HepG2 (cell line): ENCODE measurements around the gene POP5. TPM values are rescaled to one million over a fixed set of nuclear protein-coding genes. Genes with fewer than 3 reads are reported as not detected.
A peak's percentile ranks its signal among the peaks of the same experiment; 100 is the strongest.

Experiments used
- ATF4 ChIP-seq, 2 experiments: fragments of 450-650 bp in 1 of 2; sonication (generic) in 1 of 2; formaldehyde crosslinking; IDR thresholded peaks; 2 replicates each; pipeline versions ENCODE4 v1.5.0 to v1.8.0; 2020 to 2022; ENCODE audit warnings: mild to moderate bottlenecking in 1 of 2, missing genetic modification reagents in 1 of 2
- BRCA1 ChIP-seq: sonication (generic); formaldehyde crosslinking; IDR thresholded peaks from 2 replicates; pipeline ENCODE4 v1.4.0; 2020; ENCODE audit warnings: missing genetic modification reagents
- FOXK1 ChIP-seq: sonication (generic); formaldehyde crosslinking; IDR thresholded peaks from 2 replicates; pipeline ENCODE4 v1.4.0; 2020; ENCODE audit warnings: low read depth, missing genetic modification reagents, borderline replicate concordance
- GFI1 ChIP-seq: sonication (generic); formaldehyde crosslinking; IDR thresholded peaks from 2 replicates; pipeline ENCODE4 v1.5.0; 2020; ENCODE audit warnings: missing genetic modification reagents, mild to moderate bottlenecking, borderline replicate concordance
- HDAC2 ChIP-seq: sonication (generic); formaldehyde crosslinking; IDR thresholded peaks from 2 replicates; pipeline ENCODE4 v1.4.0; 2020; ENCODE audit warnings: missing genetic modification reagents
- HNF1A ChIP-seq, 2 experiments: sonication (generic) in 1 of 2; formaldehyde crosslinking in 1 of 2; IDR thresholded peaks; 2 replicates each; pipeline versions ENCODE4 v1.4.0 to v1.6.1; 2016 to 2020; ENCODE audit warnings: borderline replicate concordance in 1 of 2, low read depth in 1 of 2, mild to moderate bottlenecking in 1 of 2, missing genetic modification reagents in 1 of 2
- HNF1B ChIP-seq: sonication (generic); formaldehyde crosslinking; IDR thresholded peaks from 2 replicates; pipeline ENCODE4 v1.5.1; 2020; ENCODE audit warnings: mild to moderate bottlenecking, moderate library complexity, missing genetic modification reagents
- HOXA7 ChIP-seq: sonication (generic); formaldehyde crosslinking; IDR thresholded peaks from 2 replicates; pipeline ENCODE4 v1.8.1; 2022; ENCODE audit warnings: mild to moderate bottlenecking, missing genetic modification reagents, moderate library complexity
- KDM4B ChIP-seq: sonication (generic); formaldehyde crosslinking; IDR thresholded peaks from 2 replicates; pipeline ENCODE4 v1.4.0; 2020; ENCODE audit warnings: missing genetic modification reagents
- NR2C2 ChIP-seq: sonication (generic); formaldehyde crosslinking; IDR thresholded peaks from 2 replicates; pipeline ENCODE4 v1.4.0; 2020; ENCODE audit warnings: missing genetic modification reagents, mild to moderate bottlenecking, moderate library complexity, borderline replicate concordance
- NR2F6 ChIP-seq, 2 experiments: IDR thresholded peaks; 2 replicates each; pipeline ENCODE4 v1.6.1; 2016; ENCODE audit warnings: antibody characterized with exemption in 1 of 2, mild to moderate bottlenecking in 1 of 2
- ZFX ChIP-seq: sonication (generic); formaldehyde crosslinking; IDR thresholded peaks from 2 replicates; pipeline ENCODE4 v1.4.0; 2020; ENCODE audit warnings: mild to moderate bottlenecking, low read depth, missing genetic modification reagents, moderate library complexity
- ZNF660 ChIP-seq: sonication (generic); formaldehyde crosslinking; IDR thresholded peaks from 2 replicates; pipeline ENCODE4 v1.5.1; 2020; ENCODE audit warnings: mild to moderate bottlenecking, low read depth, missing genetic modification reagents, borderline replicate concordance
- ZNF720 ChIP-seq: sonication (generic); formaldehyde crosslinking; IDR thresholded peaks from 2 replicates; pipeline ENCODE4 v1.4.0; 2020; ENCODE audit warnings: missing genetic modification reagents
- ZSCAN20 ChIP-seq: sonication (generic); formaldehyde crosslinking; IDR thresholded peaks from 2 replicates; pipeline ENCODE4 v1.4.0; 2020; ENCODE audit warnings: missing genetic modification reagents, mild to moderate bottlenecking, borderline replicate concordance
- polyA plus RNA-seq, 8 experiments: library from polyadenylated mRNA; depleted of rRNA in 3 of 8; stranded (reverse) in 7 of 8; unstranded in 1 of 8; fragments of >200 nt; fragmentation: Illumina TruSeq in 4 of 8; extraction: Trizol in 4 of 8; gene quantifications; 2 replicates each; pipeline versions ENCODE4 v1.2.1 to v1.2.3, GENCODE V29; 2011 to 2016; ENCODE audit warnings: low read depth in 4 of 8, missing spikeins in 1 of 8, mixed read lengths in 1 of 8; ENCODE audit not compliant: insufficient read depth in 1 of 8
- total RNA-seq, 5 experiments: library from RNA; depleted of rRNA; stranded (reverse); fragments of >200 nt; fragmentation: Illumina TruSeq; extraction: Trizol; gene quantifications; 2 replicates each; pipeline ENCODE4 v1.2.3, GENCODE V29; 2016; ENCODE audit warnings: low read depth in 1 of 5
- TF ChIP-seq, protein P1 (sequence below): fragments of 450-650 bp; IDR thresholded peaks from 2 replicates; pipeline ENCODE4 v1.6.1; 2016
- TF ChIP-seq, protein P2 (sequence below): sonication (generic); formaldehyde crosslinking; IDR thresholded peaks from 2 replicates; pipeline ENCODE4 v1.8.1; 2023; ENCODE audit warnings: mild to moderate bottlenecking, missing genetic modification reagents

POP5 gene
- total and polyA plus RNA-seq, 2 of the 13 experiments (the other 11 are each of a cell fraction or from before 2014, with no cell fraction given), result 45.6 to 61.3 TPM

- peak; percentile 90 for TF ChIP-seq HNF1B (CRISPR knock-in tag)
- peak; percentile 92 for TF ChIP-seq NR2C2 (CRISPR knock-in tag)
- TF ChIP-seq NR2F6 (IDR thresholded peaks at IDR 0.05), result peak; percentile 57; the same call in 1 of the 2 replicates
- peak; percentile 75; the same call in 1 of the 2 replicates for TF ChIP-seq NR2F6 (CRISPR knock-in tag; IDR thresholded peaks at IDR 0.05)
- no peak for TF ChIP-seq HNF1A (IDR thresholded peaks at IDR 0.05; ENCODE audit: low read depth)
- peak; percentile 71; the same call in 1 of the 2 replicates for TF ChIP-seq HNF1A (CRISPR knock-in tag; IDR thresholded peaks at IDR 0.05; ENCODE audit: borderline replicate concordance)
- peak; percentile 81 for TF ChIP-seq HDAC2 (CRISPR knock-in tag)
- TF ChIP-seq HOXA7 (CRISPR knock-in tag), result 0 out of 2 replicates have a peak, but pooled peaks have one; percentile 31
- TF ChIP-seq, protein P1, sequence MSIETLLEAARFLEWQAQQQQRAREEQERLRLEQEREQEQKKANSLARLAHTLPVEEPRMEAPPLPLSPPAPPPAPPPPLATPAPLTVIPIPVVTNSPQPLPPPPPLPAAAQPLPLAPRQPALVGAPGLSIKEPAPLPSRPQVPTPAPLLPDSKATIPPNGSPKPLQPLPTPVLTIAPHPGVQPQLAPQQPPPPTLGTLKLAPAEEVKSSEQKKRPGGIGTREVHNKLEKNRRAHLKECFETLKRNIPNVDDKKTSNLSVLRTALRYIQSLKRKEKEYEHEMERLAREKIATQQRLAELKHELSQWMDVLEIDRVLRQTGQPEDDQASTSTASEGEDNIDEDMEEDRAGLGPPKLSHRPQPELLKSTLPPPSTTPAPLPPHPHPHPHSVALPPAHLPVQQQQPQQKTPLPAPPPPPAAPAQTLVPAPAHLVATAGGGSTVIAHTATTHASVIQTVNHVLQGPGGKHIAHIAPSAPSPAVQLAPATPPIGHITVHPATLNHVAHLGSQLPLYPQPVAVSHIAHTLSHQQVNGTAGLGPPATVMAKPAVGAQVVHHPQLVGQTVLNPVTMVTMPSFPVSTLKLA, result 0 out of 2 replicates have a peak, but pooled peaks have one; percentile 2
- TF ChIP-seq ATF4 (CRISPR knock-in tag; IDR thresholded peaks at IDR 0.05), result peak in 1 of 2 experiments; percentile 96; a peak in 2 of 4 replicates
- no peak for TF ChIP-seq ZNF660 (CRISPR knock-in tag)
- no peak for TF ChIP-seq ZNF720
- TF ChIP-seq BRCA1, result peak; percentile 81; the same call in 1 of the 2 replicates
- TF ChIP-seq FOXK1 (CRISPR knock-in tag), result peak; percentile 77; the same call in 1 of the 2 replicates
- TF ChIP-seq GFI1 (CRISPR knock-in tag), result peak; percentile 31; the same call in 1 of the 2 replicates
- TF ChIP-seq ZFX (CRISPR knock-in tag), result peak; percentile 74
- no peak for TF ChIP-seq KDM4B (CRISPR knock-in tag)
- TF ChIP-seq, protein P2, sequence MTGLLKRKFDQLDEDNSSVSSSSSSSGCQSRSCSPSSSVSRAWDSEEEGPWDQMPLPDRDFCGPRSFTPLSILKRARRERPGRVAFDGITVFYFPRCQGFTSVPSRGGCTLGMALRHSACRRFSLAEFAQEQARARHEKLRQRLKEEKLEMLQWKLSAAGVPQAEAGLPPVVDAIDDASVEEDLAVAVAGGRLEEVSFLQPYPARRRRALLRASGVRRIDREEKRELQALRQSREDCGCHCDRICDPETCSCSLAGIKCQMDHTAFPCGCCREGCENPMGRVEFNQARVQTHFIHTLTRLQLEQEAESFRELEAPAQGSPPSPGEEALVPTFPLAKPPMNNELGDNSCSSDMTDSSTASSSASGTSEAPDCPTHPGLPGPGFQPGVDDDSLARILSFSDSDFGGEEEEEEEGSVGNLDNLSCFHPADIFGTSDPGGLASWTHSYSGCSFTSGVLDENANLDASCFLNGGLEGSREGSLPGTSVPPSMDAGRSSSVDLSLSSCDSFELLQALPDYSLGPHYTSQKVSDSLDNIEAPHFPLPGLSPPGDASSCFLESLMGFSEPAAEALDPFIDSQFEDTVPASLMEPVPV (CRISPR knock-in tag), result peak; percentile 26; the same call in 1 of the 2 replicates
- no peak; the same call in 1 of the 2 replicates for TF ChIP-seq ZSCAN20 (CRISPR knock-in tag)
Measured at GRCh38 chr12:120528861-120529525, 52.2 kb downstream of the POP5 start, which contains the start of gene COQ5 (continued).
